Measurements from ENCODE around the gene FOXC1.

FOXC1 gene

DNA sequence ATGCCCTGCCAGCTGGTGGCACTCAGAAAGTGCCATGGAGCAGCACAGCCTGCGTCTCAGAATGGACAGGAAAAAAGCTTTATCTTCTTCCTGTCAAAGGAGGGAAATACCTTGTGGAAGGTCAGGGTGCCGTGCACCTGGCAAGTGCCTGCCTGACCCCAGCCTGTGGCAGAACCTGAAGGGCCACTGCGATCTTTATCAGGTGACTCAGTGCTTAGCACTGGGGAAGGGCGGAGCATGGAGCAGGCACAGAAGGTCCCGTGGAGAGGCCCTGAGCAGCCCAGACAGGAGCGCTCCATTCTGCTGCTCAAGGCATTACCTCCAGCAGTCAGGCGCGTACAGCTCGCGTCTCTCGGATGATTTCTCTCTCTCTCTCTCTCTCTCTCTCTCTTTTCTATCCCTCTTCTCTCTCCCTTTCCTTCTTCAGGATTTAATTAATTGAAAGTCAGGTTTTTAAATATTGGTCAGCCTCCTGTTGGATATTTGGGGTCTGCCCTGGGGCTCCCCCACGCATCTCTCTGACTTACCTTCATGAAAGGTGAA is 31.7 kb downstream of the FOXC1 start:
- no peak for DNase-seq

GRCh38 chr6:1643111-1643510 is 33.4 kb downstream of the FOXC1 start:
- DNase-seq = no peak

DNA sequence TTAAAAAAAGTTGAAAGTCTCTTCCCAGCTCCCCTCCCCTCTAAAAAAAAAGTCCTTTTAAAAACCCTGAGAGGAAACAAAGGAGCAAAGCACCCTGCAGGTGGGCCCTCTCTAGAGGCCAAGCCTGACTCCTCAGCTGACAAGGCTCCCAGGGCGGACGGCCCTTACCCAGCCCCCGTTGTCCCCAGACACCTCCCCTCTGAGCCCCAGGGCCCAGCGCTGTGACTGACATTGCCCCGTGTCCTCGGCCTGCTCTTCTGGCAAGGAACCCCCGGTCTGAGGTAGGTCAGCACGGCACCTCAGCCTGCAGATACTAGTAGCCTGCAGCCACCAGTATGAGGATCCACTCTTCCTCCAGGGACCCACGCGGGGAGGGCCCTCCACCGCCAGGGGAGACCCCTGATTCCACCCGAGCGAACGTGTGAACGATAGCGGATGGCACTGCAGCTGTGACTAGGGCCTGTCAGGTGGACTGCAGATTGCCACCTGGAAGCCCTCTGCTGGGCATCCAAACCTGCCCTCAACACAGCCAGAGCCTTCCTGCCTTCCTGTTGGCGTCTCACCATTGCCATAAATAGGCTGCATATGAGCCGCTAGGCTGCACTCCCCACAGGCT is 34.2 kb downstream of the FOXC1 start:
- DNase-seq = no peak

DNA sequence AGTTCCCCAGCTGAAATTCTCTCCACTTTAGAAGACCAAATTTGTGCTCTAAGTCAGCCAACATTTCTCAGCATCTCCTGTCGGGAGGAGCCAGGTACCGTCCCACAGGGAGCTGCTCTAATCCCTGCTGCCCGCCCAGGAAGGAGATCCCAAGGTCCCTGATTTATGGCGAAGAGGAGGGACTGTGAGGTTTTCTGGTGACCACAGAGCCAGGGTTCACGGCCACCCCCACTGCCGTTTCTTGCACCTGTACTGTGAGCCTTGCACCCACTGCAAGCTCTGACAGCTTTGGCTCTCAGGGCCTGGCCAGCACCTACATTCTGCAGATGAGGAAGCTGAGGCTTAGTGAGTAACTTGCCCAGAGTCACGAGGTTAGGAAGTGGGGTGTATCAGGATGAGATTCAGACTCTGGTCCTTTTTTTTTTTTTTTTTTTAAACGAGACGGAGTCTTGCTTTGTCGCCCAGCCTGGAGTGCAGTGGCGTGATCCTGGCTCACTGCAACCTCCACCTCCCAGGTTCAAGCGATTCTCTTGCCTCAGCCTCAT is 34.9 kb downstream of the FOXC1 start:
- no peak for DNase-seq

- DNase-seq = no peak
Observed at GRCh38 chr6:1645466-1646185, 35.9 kb downstream of the FOXC1 start.

DNA sequence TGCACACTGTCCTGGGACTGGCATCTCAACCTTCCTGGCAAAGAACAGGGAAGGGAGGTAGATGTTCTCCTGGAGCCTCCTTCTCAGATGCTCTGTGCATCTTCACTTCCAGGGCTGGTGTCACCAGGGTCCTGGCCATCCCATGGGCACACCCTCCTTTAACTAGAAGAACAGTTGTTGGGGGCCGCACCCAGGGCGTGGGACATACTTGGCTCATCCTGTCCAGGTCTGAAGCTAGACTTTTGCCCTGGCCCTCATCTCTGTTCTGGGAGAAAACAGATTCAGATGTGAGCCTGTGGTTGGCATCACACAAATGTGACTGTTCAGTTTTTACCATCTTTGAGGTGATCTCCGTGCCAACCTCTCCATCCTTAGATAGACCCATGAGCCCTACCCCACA is 41.6 kb downstream of the FOXC1 start:
- no peak for DNase-seq

DNA sequence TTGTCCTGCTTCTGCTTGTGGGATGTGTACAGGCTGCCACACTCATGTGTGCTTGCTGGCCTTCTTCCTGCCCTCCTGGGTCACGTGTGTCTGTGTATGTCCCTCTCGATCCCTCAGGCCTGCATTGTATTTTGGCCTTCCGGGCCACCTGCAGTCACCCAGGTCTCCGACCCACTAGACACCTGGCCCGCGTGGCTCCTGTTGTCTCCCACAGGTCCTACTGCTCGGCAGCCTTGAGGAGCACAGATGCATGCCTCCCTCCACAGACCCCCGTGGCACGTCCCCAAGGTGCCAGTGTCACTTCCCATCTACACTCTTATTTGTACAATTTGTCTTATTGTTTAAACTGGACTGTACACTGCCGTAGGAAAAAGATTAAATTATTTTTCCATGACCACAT is 43.1 kb downstream of the FOXC1 start:
- DNase-seq = no peak

- no peak for DNase-seq
Observed at GRCh38 chr6:1654054-1654453, 44.3 kb downstream of the FOXC1 start.

DNA sequence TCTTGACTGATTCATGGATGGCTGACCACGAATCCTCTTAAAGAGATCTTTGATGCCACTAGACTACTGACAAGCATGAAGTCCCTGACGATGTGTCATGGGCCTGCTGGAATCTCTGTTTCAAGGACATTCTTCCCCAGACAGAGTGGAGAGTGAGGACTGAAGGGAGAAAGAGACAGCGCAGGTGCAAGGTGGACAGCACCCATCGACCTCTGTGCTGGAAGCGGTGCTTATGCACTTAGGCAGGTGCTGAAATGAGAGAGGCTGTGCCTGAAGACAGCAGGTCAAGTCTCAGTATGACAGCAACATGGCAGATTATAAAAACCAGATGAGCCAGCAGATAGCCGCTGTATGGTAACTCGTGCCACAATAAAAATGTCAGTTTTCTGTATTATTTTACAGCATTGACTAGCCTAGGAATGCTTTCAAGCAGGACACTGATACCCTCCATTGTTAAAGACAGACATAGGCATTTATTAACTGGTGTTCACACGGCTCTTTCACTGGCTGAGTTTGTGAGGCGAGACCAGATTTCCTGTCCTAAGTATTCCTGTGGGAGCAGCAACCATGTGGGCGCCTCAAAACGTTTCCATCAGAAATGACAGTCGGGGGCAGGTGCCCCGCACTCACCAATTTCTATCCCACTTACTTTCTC is 47.5 kb downstream of the FOXC1 start:
- no peak for DNase-seq

- no peak for DNase-seq
Observed at GRCh38 chr6:1657771-1658165, 48.1 kb downstream of the FOXC1 start.

DNA sequence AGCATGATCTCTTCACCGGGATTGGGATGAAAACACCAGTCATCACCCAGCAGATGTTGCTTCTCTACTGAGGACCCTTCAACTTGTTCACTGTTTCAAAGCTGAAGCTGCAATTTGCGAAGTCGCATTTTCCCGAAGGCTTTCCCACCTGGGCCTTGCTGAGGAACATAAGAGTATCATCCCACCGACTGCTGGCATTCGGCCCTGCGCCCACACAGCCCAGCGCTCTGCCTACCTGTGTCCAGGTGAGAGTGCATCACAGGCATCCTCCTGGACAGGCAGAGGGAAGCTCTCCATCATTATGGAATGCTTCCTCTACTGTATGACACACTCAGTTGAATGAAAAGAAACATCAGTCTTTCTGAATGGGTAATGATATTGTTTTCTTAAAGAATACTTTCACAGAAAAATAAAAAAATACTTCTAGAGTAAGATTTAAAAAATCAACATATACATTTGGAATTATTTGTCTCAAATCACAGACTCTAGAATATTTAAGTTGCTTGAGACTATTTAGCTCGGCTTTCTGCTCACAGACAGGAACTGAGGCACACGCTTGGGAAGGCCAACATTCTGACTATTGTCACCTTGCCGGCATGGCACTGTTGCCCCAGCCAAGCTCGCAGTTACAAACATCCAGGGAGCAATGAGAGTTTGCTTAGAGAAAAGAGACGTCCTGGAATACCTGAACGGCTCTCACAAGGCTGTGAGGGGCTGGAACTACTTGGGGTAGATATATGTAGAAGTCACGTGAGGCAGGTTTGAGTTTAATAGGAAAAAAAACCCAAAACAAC is 48.7 kb downstream of the FOXC1 start:
- DNase-seq = no peak

DNA sequence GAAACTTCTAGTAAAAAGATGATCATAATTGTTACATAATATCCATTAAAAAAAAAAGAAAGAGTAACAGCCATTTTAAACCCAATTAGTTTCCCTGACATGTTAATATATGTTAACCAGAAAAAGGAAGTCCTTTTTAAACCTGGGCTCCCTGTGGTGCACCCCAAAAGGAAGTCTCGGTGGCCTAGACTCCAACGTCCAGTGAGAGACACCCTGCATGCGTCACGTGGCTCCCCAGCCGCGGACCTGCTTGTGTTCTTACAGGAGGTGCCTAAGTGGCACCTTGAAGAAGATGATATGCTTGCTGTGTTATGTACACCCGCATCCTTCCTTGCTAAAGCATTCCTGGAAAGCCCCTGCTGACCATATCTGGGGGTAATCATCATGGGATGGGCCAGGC is 50.1 kb downstream of the FOXC1 start:
- DNase-seq = no peak

- DNase-seq = no peak
Observed at GRCh38 chr6:1662534-1662933, 52.8 kb downstream of the FOXC1 start.
